Globus pallidus (tissue), 1 donor: ENCODE results near the gene BABAM2.

Experiments used
- DNase-seq: peaks from one replicate; pipeline ENCODE4 v3.0.0-alpha.2; 2015; ENCODE audit warnings: low spot score

The BABAM2 gene

DNA sequence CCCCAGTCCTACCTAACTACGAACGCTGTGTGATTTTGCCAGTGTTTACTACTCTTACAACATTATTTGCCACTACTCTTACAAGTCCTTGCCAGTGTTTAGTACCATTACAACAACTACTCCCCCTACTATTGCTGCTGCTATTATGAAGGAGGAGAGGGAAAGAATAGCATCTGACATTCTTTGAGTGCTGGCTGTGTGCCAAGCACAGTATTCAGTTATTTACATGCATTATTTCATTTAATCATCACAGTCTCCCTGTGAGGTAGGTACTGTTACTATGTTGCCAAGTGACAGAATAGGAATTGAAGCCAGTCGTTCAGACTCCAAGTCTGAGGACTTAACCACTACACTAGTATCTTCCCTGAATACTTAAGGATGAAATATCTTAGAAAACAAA, 316.2 kb downstream of the BABAM2 start:
- DNase-seq: no peak

- DNase-seq: no peak
Observed at GRCh38 chr2:28209261-28209691, 318.7 kb downstream of the BABAM2 start.

DNA sequence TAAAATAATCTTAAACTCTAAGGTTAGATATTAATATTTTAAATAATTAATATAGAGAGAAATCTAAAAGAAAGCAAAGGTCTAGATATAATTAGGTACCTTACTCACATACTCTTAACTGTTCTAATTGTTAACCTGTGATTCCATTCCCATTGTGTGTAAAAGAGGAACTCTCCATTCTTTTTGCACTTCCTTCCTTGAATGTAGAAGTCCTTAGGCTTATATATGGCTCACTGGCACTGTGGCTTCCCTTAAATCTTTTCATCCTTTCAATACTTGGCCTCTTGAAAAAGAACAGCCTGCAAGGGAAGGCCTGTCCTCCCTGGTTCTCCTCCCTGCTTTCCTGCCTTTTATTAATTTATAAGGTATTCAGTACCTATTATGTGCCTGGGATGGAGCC, 319.3 kb downstream of the BABAM2 start:
- no peak for DNase-seq

- DNase-seq: no peak
Observed at GRCh38 chr2:28210535-28210934, 320.0 kb downstream of the BABAM2 start.

DNA sequence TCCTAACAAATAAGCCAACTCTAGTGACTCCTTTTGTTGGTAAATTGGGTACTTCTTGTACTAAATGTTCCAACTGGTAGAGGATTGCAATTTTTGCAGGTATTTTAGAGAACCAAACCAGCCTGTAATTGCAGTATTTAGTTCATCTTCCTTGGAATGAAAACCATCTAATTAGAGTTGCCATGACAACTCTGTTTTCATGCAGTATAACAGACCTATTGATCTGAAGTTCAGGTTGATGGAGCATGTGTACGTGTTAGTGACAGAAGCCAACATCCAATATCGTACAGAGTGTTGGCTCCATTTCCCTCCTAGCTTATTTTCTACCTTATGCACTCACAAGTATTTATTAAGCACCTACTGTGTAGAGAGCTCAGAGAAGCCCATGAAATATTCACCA, 325.8 kb downstream of the BABAM2 start:
- no peak for DNase-seq

DNA sequence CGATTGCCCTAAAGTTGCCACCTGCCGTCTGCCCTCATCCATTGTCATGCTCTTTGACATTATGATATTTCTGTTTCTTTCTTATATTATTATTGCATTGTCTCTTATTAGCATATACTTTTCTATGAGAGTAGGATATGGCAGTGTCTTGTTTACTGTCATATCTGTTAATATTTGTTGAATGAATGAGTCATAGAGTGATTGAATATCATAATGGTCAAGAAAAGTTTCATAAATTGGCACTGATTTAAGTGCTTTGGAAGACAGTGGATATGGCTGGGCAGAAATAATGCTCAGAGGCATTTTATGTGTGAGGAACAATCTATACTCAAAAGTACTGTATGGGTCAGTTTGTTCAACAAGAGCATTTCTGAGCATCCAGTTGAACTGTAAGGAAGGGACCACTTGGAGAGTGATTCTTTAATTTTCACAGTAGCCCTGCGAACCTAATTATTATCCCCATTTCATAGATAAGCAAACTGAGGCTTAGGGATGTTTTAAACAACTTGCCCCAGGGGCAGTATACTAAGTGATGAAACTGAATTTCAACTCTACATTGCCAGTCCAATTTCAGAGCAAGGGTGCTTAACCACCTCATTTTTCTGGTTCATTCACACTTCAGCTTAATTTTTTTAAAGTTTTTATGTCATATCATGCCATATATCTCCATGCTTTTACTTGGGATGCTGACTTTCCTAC, 326.7 kb downstream of the BABAM2 start:
- DNase-seq: no peak

GRCh38 chr2:28219138-28219537, 328.6 kb downstream of the BABAM2 start:
- no peak for DNase-seq

DNA sequence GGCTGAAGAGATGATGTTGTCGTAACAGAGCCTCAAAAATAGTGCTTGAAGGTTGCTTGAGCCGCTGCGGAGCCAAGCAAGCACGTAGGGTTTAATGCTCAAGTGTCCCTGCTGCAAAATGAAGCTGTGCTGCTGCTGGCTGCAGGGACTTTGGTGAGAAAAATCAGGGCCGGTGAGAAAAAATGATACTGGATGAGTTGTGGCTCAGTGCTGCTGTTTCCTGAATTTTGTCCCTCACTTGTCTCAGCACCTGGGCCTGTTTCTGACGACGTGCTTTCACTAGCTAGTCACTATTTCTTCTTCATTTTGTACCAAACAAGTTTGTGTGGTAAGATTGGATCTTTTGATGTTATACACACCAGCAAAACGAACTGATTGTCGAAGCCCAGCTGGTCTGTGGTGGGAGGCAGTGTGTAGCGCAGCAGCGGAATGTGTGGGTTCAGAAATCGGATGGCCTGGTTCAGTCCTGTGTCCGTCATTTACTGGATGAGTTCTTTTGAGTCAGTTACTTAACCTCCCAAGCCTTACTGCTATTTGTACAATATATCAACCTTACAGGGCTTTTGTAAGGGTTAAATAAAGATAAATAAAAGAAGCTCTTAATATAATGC, 329.3 kb downstream of the BABAM2 start:
- no peak for DNase-seq

GRCh38 chr2:28224648-28225472, 334.3 kb downstream of the BABAM2 start:
- no peak for DNase-seq

DNA sequence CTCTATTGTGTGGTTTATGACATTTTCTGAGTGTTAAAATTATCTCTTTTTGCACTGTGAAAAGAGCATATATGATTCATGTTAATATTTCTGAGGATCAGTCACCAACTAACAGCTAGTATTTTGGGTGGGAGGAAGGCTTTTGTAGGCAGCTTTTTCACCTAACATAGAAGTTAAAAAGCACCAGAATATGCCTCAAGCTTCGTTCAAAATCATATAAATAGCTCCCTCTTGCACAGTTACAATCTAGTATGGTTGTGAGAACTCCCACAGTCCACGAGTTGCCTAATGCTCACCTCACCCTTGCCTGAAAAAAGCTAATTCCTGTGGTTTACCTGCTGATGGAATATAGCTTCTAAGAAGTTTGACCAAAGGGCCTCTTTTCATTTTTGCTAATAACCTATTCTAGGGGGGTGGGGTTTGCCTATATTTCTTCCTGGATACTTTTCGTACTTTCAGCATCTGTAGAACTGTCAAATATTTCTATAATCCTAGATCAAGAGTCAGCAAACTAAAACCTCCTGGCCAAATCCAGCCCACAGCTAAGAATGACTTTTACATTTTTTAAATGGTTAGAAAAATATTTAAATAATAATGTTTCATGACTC, 335.0 kb downstream of the BABAM2 start:
- DNase-seq: no peak

GRCh38 chr2:28226558-28226957, 336.0 kb downstream of the BABAM2 start:
- DNase-seq: no peak

DNA sequence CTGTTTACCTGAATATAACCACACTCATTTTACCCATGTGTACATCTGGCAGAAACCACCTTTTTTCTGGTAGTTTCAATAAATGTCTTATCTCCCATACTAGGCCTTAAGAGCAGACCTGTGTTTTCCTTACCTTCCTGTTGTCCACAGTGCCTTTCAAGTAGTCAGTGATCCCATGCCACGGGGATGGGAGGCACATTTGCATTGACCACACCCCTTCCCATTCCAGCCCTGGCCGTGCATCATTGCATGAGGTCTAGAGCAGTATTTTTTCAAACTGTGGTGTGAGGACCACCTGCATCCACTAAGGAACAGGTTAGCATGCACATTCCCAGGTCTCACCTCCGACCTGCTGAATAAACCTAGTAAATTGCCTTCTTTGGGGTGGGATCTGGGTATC, 337.0 kb downstream of the BABAM2 start:
- DNase-seq: no peak

GRCh38 chr2:28228434-28228995, 338.0 kb downstream of the BABAM2 start:
- DNase-seq: no peak

- no peak for DNase-seq
Observed at GRCh38 chr2:28231110-28231631, 340.6 kb downstream of the BABAM2 start.

DNA sequence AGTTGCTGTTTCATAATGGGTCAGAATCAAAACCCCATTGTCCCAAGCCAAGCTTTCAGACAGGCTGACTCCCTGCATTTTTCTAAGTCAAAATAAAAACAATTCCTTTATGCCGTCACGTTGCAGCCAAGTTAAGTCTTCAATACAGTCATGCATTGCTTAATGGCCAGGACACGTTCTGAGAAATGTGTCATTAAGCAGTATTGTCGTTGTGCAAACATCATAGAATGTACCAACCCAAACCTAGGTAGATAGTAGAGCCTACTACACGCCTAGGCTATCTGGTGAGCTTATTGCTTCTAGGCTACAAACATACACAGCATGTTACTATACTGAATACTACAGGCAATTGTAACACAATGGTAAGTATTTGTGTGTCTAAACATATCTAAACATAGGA, 341.8 kb downstream of the BABAM2 start:
- DNase-seq: no peak

DNA sequence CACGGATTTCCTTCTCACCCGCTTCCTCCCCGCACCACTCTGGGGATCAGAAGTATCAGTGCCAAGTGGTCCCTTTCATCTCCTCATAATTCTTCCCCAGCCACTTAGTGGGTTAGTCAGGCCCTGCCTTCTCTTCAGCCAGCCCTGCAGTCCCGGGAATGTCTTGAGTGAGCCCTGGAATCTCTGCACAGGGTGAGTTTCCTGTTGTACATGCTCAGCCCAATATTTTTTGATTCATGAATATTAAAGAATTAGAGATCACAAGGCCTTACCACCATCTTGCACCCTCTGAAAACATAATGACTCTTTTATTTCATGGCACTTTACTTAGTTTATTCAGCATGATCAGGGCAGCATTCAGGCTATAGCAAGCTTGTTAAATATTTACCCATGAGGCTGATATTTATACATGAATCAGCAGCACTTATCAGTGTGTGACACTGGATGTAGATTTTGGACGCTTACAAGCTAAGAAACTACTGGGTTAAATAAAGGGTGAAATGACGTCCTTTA, 342.7 kb downstream of the BABAM2 start:
- DNase-seq: no peak

DNA sequence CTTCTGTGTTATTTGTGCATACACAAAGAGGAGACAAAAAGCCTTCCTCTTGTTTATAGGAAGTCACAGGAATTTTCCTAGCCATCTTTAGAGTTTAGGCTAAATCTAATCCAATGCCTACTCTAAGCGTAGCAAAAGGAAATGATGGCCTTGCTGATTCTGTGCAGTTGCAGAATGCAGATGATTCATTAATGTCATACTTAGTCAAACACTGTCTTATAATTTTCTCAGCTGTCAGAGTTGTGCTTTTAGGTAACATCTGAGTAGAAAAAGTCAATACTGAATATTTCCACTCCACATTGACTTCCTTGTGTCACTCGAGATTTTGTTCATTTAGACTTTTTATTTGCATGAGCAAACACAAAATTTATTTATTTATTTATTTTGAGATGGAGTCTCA, 344.3 kb downstream of the BABAM2 start:
- DNase-seq: no peak

DNA sequence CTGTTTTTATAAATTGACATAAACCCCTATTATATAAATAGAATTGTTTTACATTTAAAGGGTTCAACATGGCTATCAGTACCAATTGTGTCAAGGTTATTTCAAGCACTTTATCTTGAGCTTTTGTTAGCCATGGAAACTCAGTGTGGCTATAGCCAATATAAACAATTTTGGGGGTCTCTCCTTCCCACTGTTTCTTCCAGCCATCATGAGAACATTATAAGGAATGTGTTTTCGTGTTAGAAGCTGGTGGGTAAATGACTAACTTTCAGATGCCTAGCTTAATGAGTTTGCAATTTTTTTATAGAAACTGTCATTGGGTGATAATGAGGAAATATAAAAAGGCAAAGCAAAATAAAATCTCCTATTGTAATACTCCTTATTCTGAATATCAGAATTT, 348.7 kb downstream of the BABAM2 start:
- DNase-seq: no peak

DNA sequence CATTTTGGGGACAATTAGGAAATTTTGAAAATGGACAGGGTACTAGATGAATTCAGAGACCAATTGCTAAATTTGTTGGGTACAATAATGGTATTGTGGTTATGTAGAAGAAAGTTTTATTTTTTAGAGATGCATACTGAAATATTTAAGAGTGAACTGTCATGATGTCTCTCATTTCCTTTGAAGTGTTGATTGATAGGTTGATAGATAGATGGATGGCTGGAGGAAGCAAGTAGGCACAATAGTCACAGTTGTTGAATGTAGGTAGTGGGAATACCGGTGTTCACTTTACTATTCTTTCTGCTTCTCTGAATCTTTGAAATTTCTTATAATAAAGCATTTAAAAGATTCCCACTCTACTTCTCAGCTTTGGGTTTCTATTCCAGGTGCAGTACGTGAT, 350.4 kb downstream of the BABAM2 start:
- no peak for DNase-seq

- no peak for DNase-seq
Observed at GRCh38 chr2:28247290-28247689, 356.8 kb downstream of the BABAM2 start.

DNA sequence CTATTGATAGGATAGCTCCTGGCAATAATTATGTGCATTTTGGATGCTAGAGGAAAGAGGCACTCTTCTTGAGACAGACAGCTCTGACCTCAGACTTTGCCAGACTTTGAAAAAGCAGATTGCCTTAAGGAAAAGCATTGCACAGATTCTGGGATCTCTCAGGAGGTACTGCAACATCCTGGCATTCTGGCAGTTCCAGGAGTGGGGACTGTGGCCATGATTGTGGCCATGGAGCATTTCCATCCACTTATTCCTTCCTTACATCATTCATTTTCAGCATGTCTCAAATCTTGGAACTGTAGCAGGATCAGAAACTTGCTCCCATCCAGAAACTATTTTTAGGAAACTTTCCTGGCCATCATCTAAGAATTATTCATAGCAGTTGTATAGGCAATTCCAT, 357.2 kb downstream of the BABAM2 start:
- DNase-seq: no peak

- DNase-seq: no peak
Observed at GRCh38 chr2:28248511-28248910, 358.0 kb downstream of the BABAM2 start.
